Measurements from ENCODE around the gene INSIG1.

INSIG1 gene

GRCh38 chr7:155297517-155298287 is at the start of gene INSIG1:
INSIG1 (plus strand) TSS chr7:155297878; CDS start chr7:155298286, 408 bp downstream.
- peak; percentile 95 for DNase-seq (ENCODE audit: low spot score)

- DNase-seq (ENCODE audit: low spot score): no peak
These were observed 49.3 kb upstream of the INSIG1 start for GRCh38 chr7:155248366-155248756.

DNA sequence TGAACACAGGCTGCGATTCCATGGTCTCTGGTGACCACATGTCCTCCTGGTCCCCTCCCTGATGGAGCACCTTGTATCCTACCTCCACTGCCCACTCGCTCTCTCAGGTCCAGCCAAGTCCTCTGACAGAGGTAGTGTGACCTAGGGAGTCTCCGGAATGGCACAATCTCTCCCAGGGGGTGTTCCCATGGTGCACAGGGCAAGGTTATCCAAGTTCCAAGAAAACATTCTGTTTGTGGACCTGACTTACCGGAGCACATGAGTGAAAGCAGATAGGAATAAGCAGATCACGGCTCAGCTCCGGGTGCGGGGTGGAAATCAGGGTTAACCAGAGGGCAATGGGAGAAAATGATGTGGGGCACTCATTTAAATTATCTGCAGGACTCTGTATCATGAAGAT is 45.8 kb upstream of the INSIG1 start:
- DNase-seq (ENCODE audit: low spot score): no peak

DNA sequence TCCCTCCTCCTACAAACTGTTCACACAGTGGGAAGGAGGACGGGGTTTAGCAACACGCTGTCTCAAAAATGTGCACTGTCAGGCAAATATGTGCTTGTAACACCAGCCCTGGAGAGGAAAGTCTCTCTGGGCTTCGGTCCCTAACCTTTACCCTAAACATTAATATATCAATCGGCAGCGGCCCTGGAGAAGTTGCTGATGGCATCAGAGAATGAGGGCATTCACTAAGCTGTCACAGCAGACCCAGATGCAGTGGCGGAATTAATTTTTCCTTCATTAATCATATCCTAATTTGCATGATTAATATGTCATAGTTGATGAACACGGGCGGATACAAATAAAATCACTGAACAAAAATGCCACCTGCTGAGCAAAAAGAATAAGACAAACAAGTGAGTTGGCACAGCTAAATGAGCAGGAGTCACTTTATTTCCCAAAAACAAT is 45.2 kb upstream of the INSIG1 start:
- no peak for DNase-seq (ENCODE audit: low spot score)

GRCh38 chr7:155252892-155253501 is 44.7 kb upstream of the INSIG1 start:
- no peak for DNase-seq (ENCODE audit: low spot score)

DNA sequence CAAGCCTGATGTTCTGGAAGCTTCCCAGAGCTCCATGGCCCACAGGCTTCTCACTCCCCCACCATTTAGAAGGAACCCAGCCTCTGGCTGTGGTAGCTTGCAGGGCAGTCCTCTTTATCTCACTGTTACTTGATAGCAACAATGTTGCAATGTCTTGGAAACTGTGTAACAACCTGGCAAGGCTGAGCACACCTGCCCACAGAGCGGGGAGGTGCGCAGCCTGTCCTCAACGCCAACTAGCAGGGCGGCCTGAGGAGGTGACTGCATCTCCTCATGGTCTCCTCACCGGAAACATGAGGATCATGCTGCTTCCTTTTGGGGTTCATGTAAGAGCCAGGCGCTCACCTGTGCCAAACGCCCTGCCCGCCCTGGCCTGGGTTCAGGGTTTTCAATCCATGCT is 43.7 kb upstream of the INSIG1 start:
- DNase-seq (ENCODE audit: low spot score): no peak

- no peak for DNase-seq (ENCODE audit: low spot score)
These were observed 42.6 kb upstream of the INSIG1 start for GRCh38 chr7:155255071-155255470.

- DNase-seq (ENCODE audit: low spot score): no peak
These were observed 42.1 kb upstream of the INSIG1 start for GRCh38 chr7:155255621-155256020.

- no peak for DNase-seq (ENCODE audit: low spot score)
These were observed 41.5 kb upstream of the INSIG1 start for GRCh38 chr7:155256081-155256760.

GRCh38 chr7:155256761-155257481 is 40.8 kb upstream of the INSIG1 start:
- no peak for DNase-seq (ENCODE audit: low spot score)

GRCh38 chr7:155257482-155258225 is 40.0 kb upstream of the INSIG1 start:
- no peak for DNase-seq (ENCODE audit: low spot score)

DNA sequence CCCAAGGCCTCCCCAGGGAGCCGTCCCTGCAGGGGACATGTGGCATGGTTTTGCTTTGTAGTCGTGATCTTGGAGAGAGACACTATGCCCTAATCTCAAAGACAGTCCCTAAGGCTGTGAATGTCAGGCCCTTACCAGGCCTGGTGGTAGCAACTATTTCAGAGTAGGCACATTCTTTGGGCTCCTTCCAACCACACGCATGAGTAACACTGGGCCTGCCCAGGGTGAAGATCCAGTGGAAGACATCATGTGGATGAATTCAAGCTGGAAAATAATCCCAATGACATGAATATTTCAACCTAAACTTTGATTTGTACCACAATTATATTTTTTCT is 39.5 kb upstream of the INSIG1 start:
- DNase-seq (ENCODE audit: low spot score): no peak

DNA sequence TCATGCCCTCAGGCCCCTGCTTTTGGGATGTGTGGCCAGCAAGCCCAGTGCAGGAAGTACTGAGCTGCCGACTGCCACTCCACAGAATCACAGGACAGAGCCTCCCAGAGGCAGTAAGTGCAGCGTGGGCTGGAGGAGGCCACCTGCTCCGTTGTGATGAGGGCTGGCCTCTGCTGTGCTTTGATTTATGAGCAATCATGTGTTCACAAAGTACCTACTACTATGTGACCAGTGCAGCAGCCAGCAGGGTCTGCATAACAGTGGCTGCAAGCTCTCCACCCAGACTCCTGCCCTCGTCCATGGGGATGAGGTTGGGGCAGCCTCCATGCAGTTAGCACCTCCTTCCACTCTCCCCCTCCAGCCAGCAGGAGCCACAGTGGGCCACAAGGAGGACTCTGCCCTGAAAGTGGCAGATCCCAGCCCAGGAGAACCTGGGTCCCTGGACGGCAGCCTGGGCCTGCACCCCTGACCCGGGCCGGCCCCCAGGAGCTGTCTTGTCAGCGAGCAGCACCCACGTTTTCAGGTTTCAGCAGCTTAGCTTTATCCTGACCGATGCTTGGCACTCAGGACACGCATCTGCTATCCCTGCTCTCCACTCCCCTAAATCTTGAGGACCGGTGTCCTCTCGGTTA is 37.7 kb upstream of the INSIG1 start:
- DNase-seq (ENCODE audit: low spot score): no peak

DNA sequence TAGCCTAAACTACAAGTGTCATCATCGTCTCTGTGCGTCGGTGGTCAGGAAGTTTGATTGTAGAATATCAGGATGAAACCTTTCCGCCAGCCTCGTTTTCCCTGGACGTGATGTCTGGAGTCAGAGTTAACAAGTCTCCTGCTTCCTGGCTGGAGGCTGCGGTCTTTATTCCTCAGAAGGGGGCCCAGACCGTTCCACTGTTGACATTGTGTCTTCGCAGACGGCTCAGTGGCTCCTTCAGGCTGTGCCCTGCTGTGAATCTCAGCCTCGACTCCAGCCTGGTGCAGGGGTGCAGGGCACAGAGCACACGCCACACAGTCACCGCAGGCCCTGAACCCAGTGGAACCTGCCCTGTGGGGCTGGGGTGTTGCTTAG is 37.2 kb upstream of the INSIG1 start:
- DNase-seq (ENCODE audit: low spot score): no peak

DNA sequence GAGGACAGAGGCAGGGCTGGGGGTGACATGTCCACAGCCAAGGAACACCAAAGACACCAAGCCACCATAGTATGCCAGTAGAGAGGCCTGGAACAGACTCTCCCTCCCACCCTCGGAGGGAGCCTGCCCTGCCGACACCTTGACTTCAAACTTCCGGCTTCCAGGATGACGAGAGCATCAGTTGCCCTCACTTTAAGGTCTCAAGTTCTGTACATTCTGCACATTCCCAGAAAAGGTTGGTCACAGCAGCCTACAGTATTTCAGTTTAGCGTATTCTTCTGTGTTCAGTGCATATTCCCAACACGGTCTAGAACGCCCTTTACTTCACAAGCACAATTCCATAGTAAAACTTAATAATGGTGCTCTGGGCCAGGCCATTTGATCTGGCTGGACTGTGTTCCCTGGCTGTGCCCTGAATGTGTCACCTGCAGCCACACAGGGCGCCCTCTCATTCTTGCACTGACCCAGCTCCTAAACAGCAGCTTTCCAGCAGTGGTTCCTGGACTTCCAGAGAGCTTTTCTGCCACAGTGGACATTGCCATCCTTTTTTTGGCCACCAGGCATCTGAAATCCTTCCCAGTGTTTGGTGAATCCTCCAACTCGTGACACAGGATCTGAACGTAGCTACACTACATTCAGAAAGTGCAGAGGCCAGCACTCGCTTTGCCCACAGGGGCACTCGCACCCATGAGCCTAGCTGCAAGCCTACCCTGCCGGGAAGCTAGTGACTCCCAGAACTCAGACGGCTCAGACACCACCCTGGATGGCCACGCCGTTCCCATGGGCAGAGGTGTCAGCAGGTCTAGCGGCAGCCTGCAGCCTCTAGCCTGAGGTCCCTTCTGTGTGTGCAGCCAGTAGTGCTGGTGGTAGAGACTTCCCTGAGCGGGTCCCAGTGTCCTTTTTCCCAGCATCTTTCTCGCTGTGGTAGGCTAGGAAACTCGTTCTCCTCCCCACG is 36.4 kb upstream of the INSIG1 start:
- DNase-seq (ENCODE audit: low spot score): no peak

GRCh38 chr7:155262031-155262430 is 35.6 kb upstream of the INSIG1 start:
- DNase-seq (ENCODE audit: low spot score): no peak

- no peak for DNase-seq (ENCODE audit: low spot score)
These were observed 34.6 kb upstream of the INSIG1 start for GRCh38 chr7:155263051-155263450.

GRCh38 chr7:155263581-155264143 is 34.0 kb upstream of the INSIG1 start:
- DNase-seq (ENCODE audit: low spot score): no peak

GRCh38 chr7:155265144-155265543 is 32.5 kb upstream of the INSIG1 start:
- DNase-seq (ENCODE audit: low spot score): no peak

GRCh38 chr7:155265961-155266360 is 31.7 kb upstream of the INSIG1 start:
- DNase-seq (ENCODE audit: low spot score): no peak

All from ecto neural progenitor cell (in vitro differentiated cells).